Pancreas (tissue), 10 donors: Measurements from ENCODE around the gene STK32A. TPM values are rescaled to one million over a fixed set of nuclear protein-coding genes. Genes with fewer than 3 reads are reported as not detected.

Experiments
- ATAC-seq, 4 donors: fragments of 200-7000 bp; cut with Tn5 transposase; one replicate each; pipeline versions ENCODE4 v1.8.0 to v1.9.1; 2020; ENCODE audit warnings: mild to moderate bottlenecking in 4 of 4, moderate library complexity in 4 of 4
- DNase-seq, 6 donors: peaks; one replicate each; pipeline ENCODE4 v3.0.0-alpha.2; 2020
- FAIRE-seq: peaks from 2 replicates; lab custom pipeline; 2012; peaks lifted over from hg19 to GRCh38; lab: Jason Lieb, UNC
- H3K27ac ChIP-seq, 4 donors: fragments of 200-600 bp; sonication (generic); 1 replicate in 3 of 4; 2 replicates in 1 of 4; pipeline versions ENCODE4 v1.5.0 to v1.8.0; 2020
- H3K27me3 ChIP-seq, 4 donors: fragments of 200-600 bp; one replicate each; pipeline ENCODE4 v1.8.0; 2021
- H3K36me3 ChIP-seq, 3 donors: fragments of 200-600 bp; sonication (generic) in 1 of 3; one replicate each; pipeline versions ENCODE4 v1.5.0 to v1.8.0; 2020 to 2021
- H3K4me1 ChIP-seq, 3 donors: fragments of 200-600 bp; one replicate each; pipeline ENCODE4 v1.8.0; 2021
- H3K4me3 ChIP-seq, 4 donors: fragments of 200-600 bp; sonication (generic) in 2 of 4; one replicate each; pipeline versions ENCODE4 v1.5.0 to v1.8.0; 2020 to 2021
- H3K9me3 ChIP-seq, 4 donors: fragments of 200-600 bp; one replicate each; pipeline ENCODE4 v1.8.0; 2021
- CTCF ChIP-seq, 4 donors: fragments of 200-600 bp; sonication (generic) in 3 of 4; IDR thresholded peaks; one replicate each; pipeline versions ENCODE4 v1.5.0 to v1.8.0; 2021; ENCODE audit warnings: antibody characterized with exemption in 4 of 4
- WGBS, 2 donors: extraction: QIAGEN DNeasy Blood & Tissue Kit; methylation state at CpG; one replicate each; pipeline ENCODE4 v1.1.7; 2013; 5-methylcytosine and 5-hydroxymethylcytosine counted together
- intact Hi-C, 3 donors: fragments of 100-400 bp; cut with DNase I; formaldehyde crosslinking; loops; one replicate each; pipeline versions ENCODE4 v1.11.1 to v1.14.2; 2022
- polyA plus RNA-seq, 2 donors: library from polyadenylated mRNA; stranded (reverse); fragments of 200-250 nt; gene quantifications; one replicate each; pipeline ENCODE4 v1.2.3, GENCODE V29; 2013
- total RNA-seq, 6 donors: library from RNA; stranded (reverse); fragmentation: NEBNext Ultra II Directional in 4 of 6; extraction: Animal tissue kit (Norgen Biotek cat#: 25700) in 4 of 6; gene quantifications; one replicate each; pipeline versions ENCODE4 v1.2.1 to v1.2.4, GENCODE V29; 2021 to 2023
- donor health status: healthy with polysubstance abuse.
- donor health status: DM: no; HTN: no; CAD: no; lungs with moderate emphysema.
- donor health status: DM: no; HTN: no; CAD: no.
- donor health status: control.
- donor health status: control.
- donor health status: Bipolar disorder and iron deficiency.
- donor health status: DM: yes; HTN: yes; CAD: no.
- donor health status: DM: no; HTN: no; CAD: no.
- donor health status: DM: no; HTN: no; CAD: no.
- donor health status: DM: yes; HTN: yes; CAD: no.

The STK32A gene
- total and polyA plus RNA-seq, 8 donors = 1.7 to 5.6 (median 3.2) TPM

GRCh38 chr5:147408980-147409379 lies 174.2 kb downstream of the STK32A start:
- H3K27ac ChIP-seq = no peak overlapping the region

GRCh38 chr5:147410496-147411358 lies 175.9 kb downstream of the STK32A start:
- DNase-seq = no peak
- peak in 1 of 4 donors; percentile 20 for ATAC-seq
- Histone ChIP-seq H3K4me3 (no peak overlapping the region), H3K4me1 (no peaks in the 10 kb centered on the region), H3K27ac (no peak overlapping the region), H3K27me3 (no peaks in the 10 kb centered on the region), H3K36me3 (no peaks in the 10 kb centered on the region), H3K9me3 (no peaks in the 10 kb centered on the region)
- FAIRE-seq = no peak
- intact Hi-C loops = no loop called here
- TF ChIP-seq CTCF (IDR thresholded peaks at IDR 0.05) = no peak
- 72 to 79% methylated on average over 8 of the region's 8 CpGs for WGBS, 2 donors

More at GRCh38 chr5:147408980-147409379, 174.2 kb downstream of the STK32A start:
- WGBS, 2 donors = 91 to 99% methylated on average over 2 of the region's 2 CpGs
- intact Hi-C loops = no loop called here
- no peak for ATAC-seq
- TF ChIP-seq CTCF (IDR thresholded peaks at IDR 0.05) = no peak
- no peak overlapping the region for H3K4me3 ChIP-seq
- DNase-seq = no peak
- H3K4me1 ChIP-seq = peaks cover 0 to 5% (median 4%) of the 10 kb centered on the region in 3 donors
- H3K36me3 ChIP-seq = no peaks in the 10 kb centered on the region
- no peak for FAIRE-seq
- no peaks in the 10 kb centered on the region for H3K27me3 ChIP-seq
- H3K9me3 ChIP-seq = no peaks in the 10 kb centered on the region

GRCh38 chr5:147411359-147412319 lies 176.8 kb downstream of the STK32A start:
- intact Hi-C loops = no loop called here
- Histone ChIP-seq H3K27ac (no peak overlapping the region), H3K4me1 (no peaks in the 10 kb centered on the region), H3K27me3 (no peaks in the 10 kb centered on the region), H3K9me3 (no peaks in the 10 kb centered on the region), H3K4me3 (no peak overlapping the region), H3K36me3 (no peaks in the 10 kb centered on the region)
- ATAC-seq = peak in 1 of 4 donors; percentile 19
- 71 to 84% methylated on average over 8 of the region's 8 CpGs for WGBS, 2 donors
- TF ChIP-seq CTCF (IDR thresholded peaks at IDR 0.05) = no peak
- no peak for DNase-seq
- FAIRE-seq = no peak

GRCh38 chr5:147412561-147412960 lies 177.7 kb downstream of the STK32A start:
- DNase-seq = no peak
- TF ChIP-seq CTCF (IDR thresholded peaks at IDR 0.05) = no peak
- Histone ChIP-seq H3K4me1 (peaks cover 0 to 2% (median 0%) of the 10 kb centered on the region in 3 donors), H3K27ac (no peak overlapping the region), H3K36me3 (no peaks in the 10 kb centered on the region), H3K4me3 (no peak overlapping the region), H3K9me3 (no peaks in the 10 kb centered on the region), H3K27me3 (no peaks in the 10 kb centered on the region)
- 92 to 95% methylated on average over 2 of the region's 2 CpGs for WGBS, 2 donors
- FAIRE-seq = no peak
- ATAC-seq = no peak
- intact Hi-C loops = no loop called here
